WI38 (cell line): Measurements from ENCODE around the gene CREB1.

Experiments
- H3K4me3 ChIP-seq: 2 replicates; pipeline ENCODE4 v1.5.1; 2011; ENCODE audit warnings: low read depth, mild to moderate bottlenecking, control low read depth, low read length
- TF ChIP-seq, protein P1 (sequence below): IDR thresholded peaks from 2 replicates; pipeline ENCODE4 v1.5.1; 2012; ENCODE audit warnings: low read depth, mild to moderate bottlenecking, control low read depth, low read length

CREB1 gene

DNA sequence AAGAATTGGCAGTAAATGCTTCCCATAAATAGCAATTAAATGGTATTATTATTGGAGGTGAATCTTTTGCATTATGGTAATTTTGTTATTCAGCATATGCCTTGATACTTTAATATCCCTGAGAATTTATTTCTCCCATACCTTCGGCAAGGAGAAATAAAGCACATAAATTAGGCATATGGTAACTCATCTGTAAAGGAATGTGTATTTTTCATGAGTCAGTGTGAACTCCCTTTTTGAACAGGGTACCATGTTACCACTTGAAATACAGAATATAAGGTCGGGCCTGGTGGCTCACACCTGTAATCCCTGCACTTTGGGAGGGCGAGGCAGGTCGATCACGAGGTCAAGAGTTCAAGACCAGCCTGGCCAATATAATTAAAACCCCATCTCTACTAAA, 77.1 kb downstream of the CREB1 start:
- H3K4me3 ChIP-seq = no peak overlapping the region

DNA sequence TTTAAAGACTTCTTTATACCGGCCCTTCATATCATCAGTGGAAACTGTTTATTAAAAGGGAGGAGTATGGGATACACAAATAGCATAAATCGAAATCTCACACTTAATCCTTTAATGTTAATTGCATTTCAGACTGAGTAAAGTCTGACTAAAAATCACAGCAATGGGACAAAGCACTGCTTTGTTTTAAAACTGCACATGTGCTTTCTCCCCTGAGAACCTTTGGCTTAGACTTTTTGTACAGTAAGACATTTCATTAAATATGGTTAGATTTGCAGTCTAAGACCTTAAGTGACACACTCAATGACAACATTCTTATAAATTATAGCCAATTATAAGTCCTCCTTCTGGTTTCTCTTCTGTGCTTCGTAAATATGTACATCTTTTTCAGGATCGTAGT, 83.0 kb downstream of the CREB1 start:
- TF ChIP-seq, protein P1, sequence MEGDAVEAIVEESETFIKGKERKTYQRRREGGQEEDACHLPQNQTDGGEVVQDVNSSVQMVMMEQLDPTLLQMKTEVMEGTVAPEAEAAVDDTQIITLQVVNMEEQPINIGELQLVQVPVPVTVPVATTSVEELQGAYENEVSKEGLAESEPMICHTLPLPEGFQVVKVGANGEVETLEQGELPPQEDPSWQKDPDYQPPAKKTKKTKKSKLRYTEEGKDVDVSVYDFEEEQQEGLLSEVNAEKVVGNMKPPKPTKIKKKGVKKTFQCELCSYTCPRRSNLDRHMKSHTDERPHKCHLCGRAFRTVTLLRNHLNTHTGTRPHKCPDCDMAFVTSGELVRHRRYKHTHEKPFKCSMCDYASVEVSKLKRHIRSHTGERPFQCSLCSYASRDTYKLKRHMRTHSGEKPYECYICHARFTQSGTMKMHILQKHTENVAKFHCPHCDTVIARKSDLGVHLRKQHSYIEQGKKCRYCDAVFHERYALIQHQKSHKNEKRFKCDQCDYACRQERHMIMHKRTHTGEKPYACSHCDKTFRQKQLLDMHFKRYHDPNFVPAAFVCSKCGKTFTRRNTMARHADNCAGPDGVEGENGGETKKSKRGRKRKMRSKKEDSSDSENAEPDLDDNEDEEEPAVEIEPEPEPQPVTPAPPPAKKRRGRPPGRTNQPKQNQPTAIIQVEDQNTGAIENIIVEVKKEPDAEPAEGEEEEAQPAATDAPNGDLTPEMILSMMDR = no peak
- H3K4me3 ChIP-seq = no peak overlapping the region

More for the DNA sequence above, 77.1 kb downstream of the CREB1 start:
- TF ChIP-seq, protein P1 = no peak

DNA sequence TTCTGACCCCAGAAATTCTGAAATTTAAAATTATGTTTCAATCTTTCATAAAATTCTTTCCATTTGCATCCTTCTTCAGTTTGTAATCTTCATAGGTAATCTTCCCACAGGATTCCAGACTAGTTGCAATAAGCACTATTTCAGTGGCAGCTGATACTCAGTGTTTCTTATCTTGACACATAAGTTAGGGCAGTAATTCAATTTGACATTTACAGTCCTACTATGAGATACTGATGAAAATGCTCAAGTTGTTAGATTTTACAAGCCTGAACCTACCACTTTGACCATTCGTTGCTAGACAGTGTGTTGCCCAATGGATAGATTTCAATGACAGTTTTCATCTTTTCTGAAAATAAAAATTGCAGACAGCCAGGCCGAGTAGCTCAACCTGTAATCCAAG, 85.1 kb downstream of the CREB1 start:
- H3K4me3 ChIP-seq = no peak overlapping the region
- TF ChIP-seq, protein P1 = no peak

DNA sequence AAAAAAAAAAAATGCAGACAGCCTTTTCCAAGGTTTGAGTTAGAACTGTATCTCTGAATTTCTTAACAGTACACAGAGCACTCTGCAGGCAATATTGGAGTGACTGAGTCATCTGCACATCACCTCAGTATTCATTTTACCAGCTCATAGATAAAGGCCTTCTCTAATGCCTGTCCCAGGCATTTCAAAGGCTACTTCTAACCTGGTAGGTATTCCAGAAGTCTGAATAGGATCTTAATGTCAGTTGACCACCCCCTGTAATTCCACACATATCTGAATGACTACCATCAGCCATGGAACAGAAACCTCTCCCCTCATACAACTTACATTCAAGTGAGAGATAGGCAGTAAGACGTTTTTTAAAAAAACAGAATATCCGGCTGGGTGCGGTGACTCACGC, 86.4 kb downstream of the CREB1 start:
- TF ChIP-seq, protein P1 = no peak
- no peak overlapping the region for H3K4me3 ChIP-seq

DNA sequence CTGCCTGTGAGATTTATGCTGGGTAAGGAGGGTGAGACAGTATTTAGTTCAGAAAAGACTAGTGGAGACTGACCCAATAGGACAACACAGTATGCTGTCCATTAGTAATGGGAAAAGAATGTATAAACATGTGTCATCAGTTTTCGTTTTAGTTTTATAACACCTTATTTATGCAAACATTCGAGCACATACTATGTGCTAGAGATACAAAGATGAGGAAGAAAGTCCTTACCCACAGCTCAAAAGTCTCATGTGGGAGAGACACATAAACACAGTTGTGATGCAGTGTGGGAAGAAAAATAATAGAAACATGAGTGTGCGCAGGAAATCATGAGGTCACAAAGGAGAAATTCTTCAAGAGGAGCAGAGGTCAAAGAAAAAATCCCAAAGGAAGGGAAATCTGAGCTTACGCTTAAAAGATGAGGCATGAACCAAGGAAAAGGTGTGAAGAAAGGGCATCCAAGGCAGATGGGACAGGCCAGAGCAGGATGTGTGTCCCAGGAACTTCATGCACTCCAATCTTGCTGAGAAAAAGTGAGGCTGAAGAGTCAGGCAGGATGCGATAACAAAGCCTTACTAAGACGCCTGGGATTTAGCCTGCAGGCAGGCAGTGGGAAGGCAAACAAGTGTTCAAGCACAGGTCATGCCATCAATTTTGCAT, 87.4 kb downstream of the CREB1 start:
- TF ChIP-seq, protein P1 = no peak
- peak overlapping the region; percentile 39 for H3K4me3 ChIP-seq

DNA sequence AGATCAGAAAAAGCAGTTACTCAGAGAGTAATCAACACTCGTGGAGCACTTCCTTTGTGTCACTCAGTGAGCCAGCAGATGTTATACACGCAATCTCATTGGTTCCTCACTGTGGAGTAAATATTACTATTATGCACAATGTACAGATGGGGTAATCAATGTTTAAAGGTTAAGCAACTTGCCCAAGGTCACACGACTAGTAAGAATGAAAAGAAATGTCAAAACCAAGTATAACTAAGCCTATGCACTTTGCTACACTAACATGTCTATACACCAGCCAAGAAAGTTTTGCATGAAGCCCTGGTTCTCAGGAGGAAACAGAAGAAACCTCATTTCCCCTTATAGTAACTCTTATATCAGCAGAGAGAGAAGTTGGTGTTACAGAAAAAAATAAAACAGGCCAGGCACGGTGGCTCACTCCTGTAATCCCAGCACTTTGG, 90.0 kb downstream of the CREB1 start:
- TF ChIP-seq, protein P1 = no peak
- H3K4me3 ChIP-seq = no peak overlapping the region

DNA sequence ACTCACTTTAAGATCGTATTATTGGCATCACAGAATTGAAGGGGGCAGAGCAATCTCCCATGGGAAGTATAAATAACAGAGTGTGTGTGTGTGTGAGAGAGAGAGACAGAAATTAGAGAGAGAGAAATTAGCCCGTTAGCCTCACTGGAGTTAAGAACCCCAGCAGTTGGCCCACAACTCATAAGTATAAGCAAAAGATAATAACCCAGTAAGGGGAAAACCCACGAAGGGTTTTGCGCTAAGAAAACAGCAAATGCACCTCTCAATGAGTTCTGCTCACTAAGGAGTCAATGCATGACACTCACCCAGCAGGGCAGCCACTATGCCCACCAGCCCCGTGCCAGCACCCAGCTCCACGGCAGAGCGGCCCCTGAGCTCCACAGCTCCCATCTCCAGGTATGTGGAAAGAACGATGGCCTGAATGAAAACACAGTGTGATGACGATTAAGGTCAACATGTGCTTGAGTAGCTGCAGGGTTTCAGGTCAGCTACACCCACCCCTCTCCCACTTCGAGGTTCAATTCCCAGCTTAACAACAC, 91.8 kb downstream of the CREB1 start:
- H3K4me3 ChIP-seq = no peak overlapping the region
- TF ChIP-seq, protein P1 = no peak
